Activated CD8-positive, alpha-beta T cell treated with anti-CD3 and anti-CD28 coated beads for 36 hours (primary cell): ENCODE data around the gene SLC8B1. TPM values are rescaled to one million over a fixed set of nuclear protein-coding genes. Genes with fewer than 3 reads are reported as not detected.

ENCODE experiments used
- ATAC-seq: fragments of 200-7000 bp; cut with Tn5 transposase; one replicate; pipeline ENCODE4 v1.10.0; 2021; ENCODE audit warnings: mild to moderate bottlenecking, moderate library complexity
- CTCF ChIA-PET: fragments of 350-600 bp; sonication (Branson Sonifier 250); formaldehyde crosslinking; loops from one replicate; lab custom pipeline; 2021; ENCODE audit warnings: antibody characterized with exemption; lab: Charles Lee
- POLR2A ChIA-PET: fragments of 350-600 bp; sonication (Branson Sonifier 250); formaldehyde crosslinking; loops from one replicate; lab custom pipeline; 2021; ENCODE audit warnings: antibody characterized with exemption; lab: Charles Lee
- DNase-seq: peaks from one replicate; pipeline ENCODE4 v3.0.0-alpha.2; 2020
- H3K27ac Mint-ChIP-seq: one replicate; pipeline ENCODE4 v1.8.0; 2021; ENCODE audit warnings: mild to moderate bottlenecking, mixed read lengths
- H3K27me3 Mint-ChIP-seq: one replicate; pipeline ENCODE4 v1.8.0; 2021; ENCODE audit warnings: mixed read lengths
- H3K36me3 Mint-ChIP-seq: one replicate; pipeline ENCODE4 v1.8.0; 2021; ENCODE audit warnings: low read depth, mixed read lengths
- H3K4me1 Mint-ChIP-seq: one replicate; pipeline ENCODE4 v1.8.0; 2021; ENCODE audit warnings: low read depth, mixed read lengths
- H3K4me3 Mint-ChIP-seq: one replicate; pipeline ENCODE4 v1.8.0; 2021; ENCODE audit warnings: mild to moderate bottlenecking, moderate library complexity, mixed read lengths
- H3K9me3 Mint-ChIP-seq: one replicate; pipeline ENCODE4 v1.8.0; 2021; ENCODE audit warnings: mixed read lengths
- CTCF ChIP-seq: fragments of 200-600 bp; IDR thresholded peaks from one replicate; pipeline ENCODE4 v1.8.0; 2022; ENCODE audit warnings: antibody characterized with exemption, mild to moderate bottlenecking
- intact Hi-C: fragments of 100-400 bp; cut with micrococcal nuclease; formaldehyde crosslinking; loops from one replicate; pipeline ENCODE4 v1.10.0; 2022
- total RNA-seq, 2 experiments: library from RNA; stranded (reverse); gene quantifications; one replicate each; pipeline ENCODE4 v1.2.3, GENCODE V29; 2021

The SLC8B1 gene
- total RNA-seq, 2 experiments from 2014 or later: 13.4 to 18.9 TPM

GRCh38 chr12:113333418-113333750 lies 1.5 kb downstream of the SLC8B1 start:
- no peak for TF ChIP-seq CTCF
- H3K4me3 Mint-ChIP-seq: peak overlapping the region; percentile 96
- DNase-seq: no peak
- CTCF ChIA-PET: no interaction called here
- intact Hi-C loops: no loop called here
- H3K9me3 Mint-ChIP-seq: no peaks in the 10 kb centered on the region
- H3K4me1 Mint-ChIP-seq: peaks cover 33% of the 10 kb centered on the region
- ATAC-seq: no peak
- POLR2A ChIA-PET: interaction anchor here (0.6 to 1.2 kb wide), 2 partner anchors 9 to 221 kb away, joined by 3 read pairs; no protein-coding TSS in a partner anchor
- no peaks in the 10 kb centered on the region for H3K27me3 Mint-ChIP-seq
- H3K27ac Mint-ChIP-seq: no peak overlapping the region
- peaks cover 25% of the 10 kb centered on the region for H3K36me3 Mint-ChIP-seq

- Mint-ChIP-seq H3K4me3 (peak overlapping the region; percentile 96), H3K27ac (no peak overlapping the region), H3K27me3 (no peaks in the 10 kb centered on the region), H3K4me1 (peaks cover 36% of the 10 kb centered on the region), H3K9me3 (no peaks in the 10 kb centered on the region), H3K36me3 (peaks cover 27% of the 10 kb centered on the region)
- intact Hi-C loops: no loop called here
- no peak for DNase-seq
- ChIA-PET POLR2A (interaction anchor here (0.6 to 1.5 kb wide), 3 partner anchors 9 to 220 kb away, joined by 3 read pairs; no protein-coding TSS in a partner anchor), CTCF (interaction anchor here (1.8 kb wide), 1 partner anchor 93 kb away, joined by 4 read pairs; no protein-coding TSS in a partner anchor)
- no peak for ATAC-seq
- TF ChIP-seq CTCF: no peak
Measured at GRCh38 chr12:113332688-113333417, 2.1 kb downstream of the SLC8B1 start.

GRCh38 chr12:113330505-113330904 lies 4.4 kb downstream of the SLC8B1 start:
- DNase-seq: no peak
- no peaks in the 10 kb centered on the region for H3K9me3 Mint-ChIP-seq
- intact Hi-C loops: no loop called here
- ChIA-PET POLR2A (interaction anchor here (0.7 kb wide), 1 partner anchor 14 kb away, joined by 3 read pairs; no protein-coding TSS in a partner anchor), CTCF (no interaction called here)
- no peak overlapping the region for H3K27ac Mint-ChIP-seq
- ATAC-seq: no peak
- H3K27me3 Mint-ChIP-seq: no peaks in the 10 kb centered on the region
- H3K36me3 Mint-ChIP-seq: peaks cover 30% of the 10 kb centered on the region
- no peak overlapping the region for H3K4me3 Mint-ChIP-seq
- peaks cover 40% of the 10 kb centered on the region for H3K4me1 Mint-ChIP-seq
- TF ChIP-seq CTCF: no peak

GRCh38 chr12:113329791-113330417 lies 5.0 kb downstream of the SLC8B1 start:
- H3K27ac Mint-ChIP-seq: peak overlapping the region; percentile 39
- peaks cover 31% of the 10 kb centered on the region for H3K36me3 Mint-ChIP-seq
- TF ChIP-seq CTCF: no peak
- CTCF ChIA-PET: no interaction called here
- DNase-seq: no peak
- no peaks in the 10 kb centered on the region for H3K9me3 Mint-ChIP-seq
- H3K4me1 Mint-ChIP-seq: peaks cover 40% of the 10 kb centered on the region
- POLR2A ChIA-PET: interaction anchor here (0.7 kb wide), 1 partner anchor 14 kb away, joined by 3 read pairs; no protein-coding TSS in a partner anchor
- no peak for ATAC-seq
- no peak overlapping the region for H3K4me3 Mint-ChIP-seq
- intact Hi-C loops: no loop called here
- no peaks in the 10 kb centered on the region for H3K27me3 Mint-ChIP-seq
